Peyer's patch (tissue), 4 donors: Measurements from ENCODE around the gene ZNF546.

ENCODE experiments used
- CTCF ChIP-seq, 6 experiments: fragments of 450-650 bp in 4 of 6; fragments of 200-600 bp in 2 of 6; sonication (generic) in 1 of 6; IDR thresholded peaks; one replicate each; pipeline ENCODE4 v1.5.1; 2017 to 2019; ENCODE audit warnings: antibody characterized with exemption in 6 of 6, mild to moderate bottlenecking in 3 of 6, moderate library complexity in 1 of 6
- POLR2A ChIP-seq, 2 donors: fragments of 450-650 bp; IDR thresholded peaks; one replicate each; pipeline ENCODE4 v1.5.1; 2017; ENCODE audit warnings: antibody characterized with exemption in 2 of 2, mild to moderate bottlenecking in 2 of 2, moderate library complexity in 2 of 2

- TF ChIP-seq CTCF (IDR thresholded peaks at IDR 0.05) (no peak), POLR2A (IDR thresholded peaks at IDR 0.05) (no peak)
Observed at GRCh38 chr19:40005691-40006272, 8.9 kb downstream of the ZNF546 start.
